Brain pericyte (primary cell): Measurements from ENCODE around the gene GPRIN2.
"Not testable (repeated sequence)": the region's sequence is repeated elsewhere in the genome, so short reads cannot be mapped to it uniquely, and the experiment has no call there.

Source experiments
- DNase-seq: peaks from one replicate; pipeline ENCODE4 v3.0.0-alpha.2; 2012; ENCODE audit warnings: low read depth, low spot score

Gene GPRIN2

GRCh38 chr10:46556515-46557318 lies at the start of gene GPRIN2:
TSS of gene GPRIN2 (minus strand) at chr10:46556658. CDS start at chr10:46550736, 5,922 bp downstream.
- no peak for DNase-seq

- DNase-seq: not testable (repeated sequence)
These were observed 44.1 kb upstream of the GPRIN2 start for GRCh38 chr10:46600516-46600915.

GRCh38 chr10:46597616-46598246 lies 41.3 kb upstream of the GPRIN2 start:
- not testable (repeated sequence) for DNase-seq

- DNase-seq: not testable (repeated sequence)
These were observed 40.1 kb upstream of the GPRIN2 start for GRCh38 chr10:46596570-46596969.

GRCh38 chr10:46594453-46595063 lies 38.1 kb upstream of the GPRIN2 start:
- not testable (repeated sequence) for DNase-seq

- DNase-seq: not testable (repeated sequence)
These were observed 36.8 kb upstream of the GPRIN2 start for GRCh38 chr10:46593307-46593706.

- not testable (repeated sequence) for DNase-seq
These were observed 34.6 kb upstream of the GPRIN2 start for GRCh38 chr10:46591053-46591452.

GRCh38 chr10:46589589-46589988 lies 33.1 kb upstream of the GPRIN2 start:
- DNase-seq: not testable (repeated sequence)

- DNase-seq: not testable (repeated sequence)
These were observed 31.8 kb upstream of the GPRIN2 start for GRCh38 chr10:46588221-46588620.

- not testable (repeated sequence) for DNase-seq
These were observed 31.1 kb upstream of the GPRIN2 start for GRCh38 chr10:46587546-46587945.

- not testable (repeated sequence) for DNase-seq
These were observed 28.8 kb upstream of the GPRIN2 start for GRCh38 chr10:46585246-46585645.

GRCh38 chr10:46584196-46584595 lies 27.7 kb upstream of the GPRIN2 start:
- not testable (repeated sequence) for DNase-seq

GRCh38 chr10:46582568-46582967 lies 26.1 kb upstream of the GPRIN2 start:
- DNase-seq: not testable (repeated sequence)

GRCh38 chr10:46581997-46582396 lies 25.5 kb upstream of the GPRIN2 start:
- not testable (repeated sequence) for DNase-seq

- DNase-seq: not testable (repeated sequence)
These were observed 22.9 kb upstream of the GPRIN2 start for GRCh38 chr10:46579378-46579777.

GRCh38 chr10:46578474-46579178 lies 22.2 kb upstream of the GPRIN2 start, which contains the start of gene SYT15:
TSS of gene SYT15 (plus strand) at chr10:46579128. CDS start at chr10:46579169, 41 bp downstream.
- not testable (repeated sequence) for DNase-seq

GRCh38 chr10:46577624-46578473 lies 21.4 kb upstream of the GPRIN2 start:
- not testable (repeated sequence) for DNase-seq

GRCh38 chr10:46573884-46574283 lies 17.4 kb upstream of the GPRIN2 start:
- not testable (repeated sequence) for DNase-seq

- not testable (repeated sequence) for DNase-seq
These were observed 16.9 kb upstream of the GPRIN2 start for GRCh38 chr10:46573314-46573713.

- not testable (repeated sequence) for DNase-seq
These were observed 16.3 kb upstream of the GPRIN2 start for GRCh38 chr10:46572765-46573164.

- DNase-seq: not testable (repeated sequence)
These were observed 14.2 kb upstream of the GPRIN2 start for GRCh38 chr10:46570655-46571054.
